ENCODE results near the gene GLDC.

Gene GLDC

DNA sequence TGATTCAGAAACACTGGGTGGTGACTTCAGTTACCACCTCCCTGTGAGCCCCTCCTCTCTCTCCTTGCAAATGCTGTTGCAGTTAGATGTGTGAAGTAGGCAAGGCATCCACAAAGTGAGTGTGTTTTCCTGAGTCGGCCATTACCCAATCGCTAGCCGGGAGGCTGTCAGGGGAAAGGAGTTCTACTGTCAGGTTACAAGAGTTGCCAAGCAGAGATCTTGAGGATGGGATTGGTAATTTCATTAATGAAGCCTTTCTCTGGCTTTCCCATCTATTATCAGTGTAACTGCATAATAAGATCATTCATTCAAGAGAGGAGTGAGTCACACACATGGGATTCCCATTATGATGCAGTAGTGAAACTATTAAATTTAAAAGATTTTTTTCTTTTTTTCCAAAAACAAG is 106.9 kb downstream of the GLDC start:
- H3K27ac ChIP-seq, result no peak overlapping the region
- TF ChIP-seq, protein P1, sequence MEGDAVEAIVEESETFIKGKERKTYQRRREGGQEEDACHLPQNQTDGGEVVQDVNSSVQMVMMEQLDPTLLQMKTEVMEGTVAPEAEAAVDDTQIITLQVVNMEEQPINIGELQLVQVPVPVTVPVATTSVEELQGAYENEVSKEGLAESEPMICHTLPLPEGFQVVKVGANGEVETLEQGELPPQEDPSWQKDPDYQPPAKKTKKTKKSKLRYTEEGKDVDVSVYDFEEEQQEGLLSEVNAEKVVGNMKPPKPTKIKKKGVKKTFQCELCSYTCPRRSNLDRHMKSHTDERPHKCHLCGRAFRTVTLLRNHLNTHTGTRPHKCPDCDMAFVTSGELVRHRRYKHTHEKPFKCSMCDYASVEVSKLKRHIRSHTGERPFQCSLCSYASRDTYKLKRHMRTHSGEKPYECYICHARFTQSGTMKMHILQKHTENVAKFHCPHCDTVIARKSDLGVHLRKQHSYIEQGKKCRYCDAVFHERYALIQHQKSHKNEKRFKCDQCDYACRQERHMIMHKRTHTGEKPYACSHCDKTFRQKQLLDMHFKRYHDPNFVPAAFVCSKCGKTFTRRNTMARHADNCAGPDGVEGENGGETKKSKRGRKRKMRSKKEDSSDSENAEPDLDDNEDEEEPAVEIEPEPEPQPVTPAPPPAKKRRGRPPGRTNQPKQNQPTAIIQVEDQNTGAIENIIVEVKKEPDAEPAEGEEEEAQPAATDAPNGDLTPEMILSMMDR (conservative IDR thresholded peaks at IDR 0.05), result no peak

DNA sequence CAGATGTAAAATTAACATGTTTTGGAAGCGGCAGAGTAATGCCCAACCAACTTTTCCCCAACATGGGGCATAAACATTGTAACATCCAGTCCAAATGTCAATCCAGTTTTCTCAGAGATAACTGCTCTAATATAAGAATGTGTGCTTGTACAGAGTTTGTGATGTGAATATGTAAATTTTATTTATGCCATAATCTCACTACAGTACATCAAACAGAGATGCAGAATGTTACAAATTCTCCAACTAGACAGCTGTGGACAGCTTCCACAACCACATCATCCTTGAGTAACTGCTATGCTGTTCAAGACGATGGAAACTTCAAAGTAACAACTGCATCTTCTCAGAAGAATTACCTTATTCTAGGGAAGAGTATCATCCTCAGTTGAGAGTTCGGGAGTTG is 109.9 kb downstream of the GLDC start:
- TF ChIP-seq, protein P1 (conservative IDR thresholded peaks at IDR 0.05), result no peak
- no peak for TF ChIP-seq ZFX (IDR thresholded peaks at IDR 0.05)
- no peak overlapping the region for H3K27ac ChIP-seq

DNA sequence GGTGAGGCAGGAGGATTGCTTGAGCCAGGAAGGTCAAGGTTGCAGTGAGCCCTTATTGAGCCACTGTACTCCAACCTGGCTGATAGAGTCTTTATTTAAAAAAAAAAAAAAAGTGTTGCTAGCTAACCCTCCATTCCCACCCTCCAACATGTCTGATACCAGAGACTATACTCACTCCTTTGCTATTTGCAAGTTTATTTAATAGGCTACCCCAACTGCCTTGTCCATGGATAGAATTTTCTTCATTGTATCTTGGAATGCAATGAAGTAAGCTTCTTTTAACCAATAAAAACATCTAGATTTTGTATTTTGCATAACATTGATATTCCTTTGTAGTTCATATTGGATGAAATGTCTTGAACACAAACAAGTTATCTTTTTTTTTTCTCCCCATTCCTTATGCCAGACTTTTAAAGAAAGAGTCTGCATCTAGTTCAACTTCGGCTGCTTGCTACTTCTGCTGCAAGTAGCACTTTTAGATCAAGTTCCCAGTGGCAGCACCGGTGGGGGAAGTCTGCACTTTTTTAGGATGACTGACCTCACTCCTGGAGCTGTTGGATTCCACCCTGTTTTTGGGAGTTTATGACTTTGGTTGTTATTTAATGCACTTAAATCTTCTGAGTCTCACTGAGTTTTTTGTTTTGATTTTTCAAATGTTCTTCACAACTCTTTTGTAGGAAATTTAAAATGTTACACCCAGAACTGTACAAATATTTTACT is 120.0 kb downstream of the GLDC start:
- TF ChIP-seq ZFX (IDR thresholded peaks at IDR 0.05), result no peak
- TF ChIP-seq, protein P1 (conservative IDR thresholded peaks at IDR 0.05), result no peak
- H3K27ac ChIP-seq, result no peak overlapping the region

DNA sequence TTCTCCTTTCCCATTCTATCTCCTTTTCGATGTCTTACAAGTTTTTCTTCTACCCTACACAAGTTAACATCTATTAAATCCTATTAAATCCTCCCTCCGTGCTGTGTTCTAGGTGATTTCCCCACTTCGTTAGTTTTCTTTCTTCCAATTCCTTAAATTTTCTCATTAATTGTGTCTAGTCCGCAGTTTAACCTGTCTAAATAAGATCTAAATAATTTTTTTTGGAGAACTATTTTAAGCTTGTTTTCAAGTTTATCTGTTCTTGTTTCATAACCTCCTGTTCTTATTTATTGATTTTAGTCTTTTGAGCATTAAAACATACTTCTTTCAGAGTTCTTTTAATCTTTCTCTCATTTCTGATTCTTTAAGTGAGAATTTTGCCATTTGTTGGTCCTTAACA is 123.3 kb downstream of the GLDC start:
- H3K27ac ChIP-seq, result no peak overlapping the region
- TF ChIP-seq, protein P1 (conservative IDR thresholded peaks at IDR 0.05), result no peak
- no peak for TF ChIP-seq ZFX (IDR thresholded peaks at IDR 0.05)

DNA sequence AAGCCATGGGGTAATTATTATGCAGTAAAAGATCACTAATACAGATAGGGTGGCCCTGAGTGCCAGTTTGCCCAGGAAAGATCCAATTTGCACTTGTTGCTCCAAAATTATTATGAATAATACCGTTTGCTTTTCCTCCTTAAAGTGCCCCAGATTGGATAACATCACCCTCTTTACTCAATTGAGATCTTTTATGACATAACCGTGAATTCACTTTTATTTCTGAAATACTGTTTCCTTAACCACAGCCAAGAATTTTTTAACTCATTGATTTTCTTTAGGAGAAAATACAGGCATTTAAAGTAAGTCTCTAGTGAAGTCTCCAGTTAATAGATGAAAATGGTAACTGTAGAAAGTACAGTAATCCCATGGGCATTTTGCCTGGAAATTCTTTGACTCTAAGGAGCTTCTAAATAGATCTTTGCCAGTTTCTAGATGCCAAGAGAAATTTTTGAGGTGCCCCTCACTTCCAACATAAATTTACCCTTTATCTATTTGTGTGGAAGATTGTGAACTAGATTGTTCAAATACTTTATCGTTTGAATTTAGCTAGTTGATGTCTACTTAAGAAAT is 133.4 kb downstream of the GLDC start:
- no peak overlapping the region for H3K27ac ChIP-seq
- no peak for TF ChIP-seq ZFX (IDR thresholded peaks at IDR 0.05)
- TF ChIP-seq, protein P1 (conservative IDR thresholded peaks at IDR 0.05), result no peak

DNA sequence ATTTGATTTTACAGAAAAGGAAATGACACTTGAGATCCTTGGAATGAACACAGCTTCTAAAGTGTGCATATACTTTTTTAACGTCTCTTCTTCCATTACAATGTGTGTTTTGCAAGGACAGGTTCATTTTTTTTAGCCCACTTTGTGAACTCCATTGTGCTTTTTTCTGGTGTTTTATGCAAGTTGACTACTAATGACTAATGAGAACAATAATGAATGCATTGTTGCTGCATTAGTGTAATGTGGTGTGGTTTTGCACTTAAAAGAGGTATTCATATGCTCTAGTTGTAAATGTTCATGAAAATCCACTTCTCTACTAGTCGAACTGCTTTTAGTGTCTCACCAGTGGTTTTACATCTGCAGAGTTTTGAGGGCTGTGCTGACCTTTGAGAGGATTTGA is 139.0 kb downstream of the GLDC start:
- H3K27ac ChIP-seq, result no peak overlapping the region
- no peak for TF ChIP-seq ZFX (IDR thresholded peaks at IDR 0.05)
- TF ChIP-seq, protein P1 (conservative IDR thresholded peaks at IDR 0.05), result no peak

DNA sequence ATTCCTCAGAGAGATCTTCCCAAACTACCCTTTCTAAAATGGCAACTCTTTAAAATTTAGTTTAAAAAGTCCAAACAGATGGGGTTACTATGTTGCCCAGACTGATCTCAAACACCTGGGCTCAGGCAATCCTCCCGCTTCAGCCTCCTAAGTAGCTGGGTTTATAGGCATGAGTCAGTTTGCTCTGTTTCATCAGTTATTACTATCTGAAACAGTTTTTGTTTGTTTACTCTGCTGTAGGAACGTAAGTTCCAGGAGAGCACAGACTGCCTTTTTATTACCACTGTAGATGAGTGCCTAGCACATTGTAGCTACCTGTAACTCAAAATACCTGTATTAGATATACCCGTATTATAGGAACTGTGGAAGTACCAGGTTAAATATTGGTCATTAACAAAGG is 143.1 kb downstream of the GLDC start:
- H3K27ac ChIP-seq, result no peak overlapping the region; the same call in 1 of the 2 replicates
- TF ChIP-seq ZFX (IDR thresholded peaks at IDR 0.05), result no peak
- TF ChIP-seq, protein P1 (conservative IDR thresholded peaks at IDR 0.05), result no peak
